ENCODE measurements around the gene EMILIN1. TPM values are rescaled to one million over a fixed set of nuclear protein-coding genes. Genes with fewer than 3 reads are reported as not detected.
"Not testable (repeated sequence)": the region's sequence is repeated elsewhere in the genome, so short reads cannot be mapped to it uniquely, and the experiment has no call there.

The EMILIN1 gene
- total RNA-seq, 1 donor from 2014 or later, result 0.30 TPM

DNA sequence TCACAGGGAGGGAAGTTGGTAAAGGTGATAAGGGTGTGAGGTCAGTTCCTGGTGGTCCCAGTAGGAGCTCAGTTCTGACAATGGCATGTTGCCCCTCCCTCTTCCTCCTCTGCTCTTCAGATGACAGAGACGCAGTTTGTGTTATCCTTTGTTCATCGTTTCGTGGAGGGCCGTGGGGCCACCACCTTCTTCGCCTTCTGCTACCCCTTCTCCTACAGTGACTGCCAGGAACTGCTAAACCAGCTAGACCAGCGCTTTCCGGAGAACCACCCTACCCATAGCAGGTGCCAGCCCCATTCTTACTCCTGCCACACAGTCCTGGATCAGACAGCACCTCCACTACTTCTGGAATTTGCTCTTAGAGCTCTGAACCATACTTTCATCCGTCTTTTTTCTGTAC lies 24.6 kb upstream of the EMILIN1 start:
- DNase-seq (ENCODE audit: low read depth), result no peak

GRCh38 chr2:27054721-27055120 lies 23.7 kb upstream of the EMILIN1 start:
- no peak for DNase-seq (ENCODE audit: low read depth)

DNA sequence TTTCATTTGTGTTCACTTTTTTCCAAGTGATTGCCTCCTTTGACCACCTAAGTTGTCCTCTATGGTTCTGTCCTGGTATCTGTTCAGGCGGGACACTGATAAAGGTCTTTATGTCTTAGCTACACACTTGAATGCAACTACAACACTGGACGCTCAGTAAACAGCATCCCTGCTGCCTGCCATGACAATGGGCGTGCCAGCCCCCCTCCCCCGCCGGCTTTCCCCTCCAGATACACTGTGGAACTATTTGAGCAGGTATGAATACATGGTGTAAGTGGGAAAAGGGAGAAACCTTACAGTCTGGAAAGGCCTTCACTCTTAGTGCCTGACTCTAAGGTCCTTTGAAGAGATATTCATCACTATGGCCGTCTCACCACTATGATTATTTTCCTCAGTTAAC lies 21.2 kb upstream of the EMILIN1 start:
- DNase-seq (ENCODE audit: low read depth), result no peak

DNA sequence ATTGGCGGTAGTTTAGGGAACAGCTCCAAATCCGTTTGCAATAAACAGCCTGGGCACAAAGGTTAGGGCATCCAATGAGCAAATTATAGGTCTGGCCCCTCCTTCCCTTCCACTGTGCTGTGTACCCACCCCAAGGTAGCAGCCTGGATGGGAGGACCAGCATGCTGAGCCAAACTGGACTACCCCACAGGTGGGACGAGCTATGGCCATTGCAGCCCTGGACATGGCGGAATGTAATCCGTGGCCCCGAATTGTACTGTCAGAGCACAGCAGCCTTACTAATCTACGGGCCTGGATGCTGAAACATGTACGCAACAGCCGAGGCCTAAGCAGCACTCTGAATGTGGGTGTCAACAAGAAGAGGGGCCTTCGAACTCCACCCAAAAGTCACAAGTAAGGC lies 20.2 kb upstream of the EMILIN1 start:
- no peak for DNase-seq (ENCODE audit: low read depth)

- DNase-seq (ENCODE audit: low read depth), result no peak
Observed at GRCh38 chr2:27059141-27059820, 19.1 kb upstream of the EMILIN1 start.

DNA sequence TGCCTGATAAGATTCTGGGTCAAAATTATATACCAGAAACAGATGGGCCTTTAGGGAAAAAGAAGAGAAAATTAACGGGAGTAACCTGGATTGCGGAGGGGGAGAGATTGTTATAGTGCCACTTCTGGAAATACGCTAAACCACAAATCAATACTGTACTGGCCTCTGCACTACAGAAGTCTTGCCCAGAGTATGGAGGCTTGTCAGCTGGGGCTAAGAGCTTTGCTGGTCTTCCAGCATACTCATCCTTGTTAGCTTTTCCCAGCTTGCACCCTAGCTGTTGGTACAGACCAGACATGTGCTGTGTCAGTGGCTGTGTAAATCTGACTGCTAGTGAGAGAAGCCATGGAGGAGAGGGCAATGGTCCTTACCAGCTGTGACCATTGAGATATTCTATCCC lies 18.1 kb upstream of the EMILIN1 start:
- no peak for DNase-seq (ENCODE audit: low read depth)

GRCh38 chr2:27065128-27065527 lies 13.3 kb upstream of the EMILIN1 start:
- no peak for DNase-seq (ENCODE audit: low read depth)

DNA sequence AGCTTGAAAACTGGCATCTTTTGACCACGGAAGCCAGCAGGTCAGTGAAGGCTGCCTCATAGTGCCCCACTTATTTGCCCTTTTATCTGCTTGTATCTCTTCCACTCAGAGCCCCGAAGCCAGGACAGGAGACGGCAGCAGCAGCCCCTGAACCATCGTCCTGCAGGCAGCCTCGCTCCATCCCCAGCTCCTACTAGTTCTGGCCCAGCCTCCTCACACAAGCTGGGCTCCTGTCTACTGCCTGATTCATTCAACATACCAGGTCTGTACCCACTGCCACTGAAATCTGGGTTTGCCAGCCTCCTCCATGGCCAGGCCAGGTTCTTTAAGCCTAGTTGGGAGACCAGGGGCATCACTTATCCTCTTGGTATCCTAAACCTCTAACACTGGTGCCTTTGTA lies 11.0 kb upstream of the EMILIN1 start:
- DNase-seq (ENCODE audit: low read depth), result no peak

DNA sequence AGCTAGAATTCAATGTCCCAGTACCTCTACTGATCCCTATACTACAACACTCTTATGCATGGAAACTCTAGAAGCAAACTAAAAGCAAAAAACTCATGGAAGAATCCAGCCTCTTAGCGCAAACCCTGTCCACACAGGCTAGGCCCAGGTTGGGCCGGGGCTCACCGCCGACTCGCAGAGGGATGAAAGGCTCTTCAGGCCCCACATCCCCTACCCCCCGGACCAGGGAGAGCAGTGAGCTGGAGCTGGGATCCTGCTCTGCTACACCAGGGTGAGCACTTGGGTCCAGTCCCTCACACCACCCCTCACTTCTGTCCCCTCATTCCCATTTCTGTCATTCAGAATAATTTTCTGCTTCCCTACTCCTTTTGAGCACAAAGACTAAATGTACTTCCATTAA lies 9.0 kb upstream of the EMILIN1 start:
- no peak for DNase-seq (ENCODE audit: low read depth)

DNA sequence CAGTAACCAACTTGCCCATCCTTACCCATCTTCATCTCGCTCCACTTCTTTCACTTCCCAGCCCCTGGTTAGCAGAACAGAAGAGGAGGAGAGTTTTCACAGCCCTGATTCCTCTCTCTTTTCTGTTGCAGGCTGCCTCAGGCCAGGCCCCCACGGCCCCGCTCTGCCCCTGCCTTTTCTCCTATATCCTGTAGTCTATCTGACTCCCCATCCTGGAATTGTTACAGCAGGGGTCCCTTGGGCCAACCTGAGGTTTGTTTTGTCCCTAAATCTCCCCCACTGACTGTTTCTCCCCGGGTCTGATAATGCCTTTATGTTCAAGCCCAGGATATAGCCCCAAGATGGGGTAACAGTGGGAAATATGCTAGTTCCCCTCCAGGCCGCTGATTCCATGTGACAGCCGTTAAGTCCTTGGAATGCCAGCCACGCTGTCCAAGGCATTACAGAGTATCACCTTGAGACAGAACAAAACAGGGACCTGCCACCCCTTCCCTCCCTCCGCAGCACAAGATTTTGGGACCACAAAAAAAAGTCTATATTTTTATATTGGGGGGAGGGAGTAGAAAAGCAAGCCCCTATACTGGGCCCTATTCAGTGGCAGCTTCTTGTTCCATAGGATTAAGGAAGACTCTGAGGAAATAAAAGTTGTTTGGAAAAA lies 8.3 kb upstream of the EMILIN1 start:
- DNase-seq (ENCODE audit: low read depth), result no peak

- DNase-seq (ENCODE audit: low read depth), result no peak
Observed at GRCh38 chr2:27070653-27071276, 7.7 kb upstream of the EMILIN1 start.

DNA sequence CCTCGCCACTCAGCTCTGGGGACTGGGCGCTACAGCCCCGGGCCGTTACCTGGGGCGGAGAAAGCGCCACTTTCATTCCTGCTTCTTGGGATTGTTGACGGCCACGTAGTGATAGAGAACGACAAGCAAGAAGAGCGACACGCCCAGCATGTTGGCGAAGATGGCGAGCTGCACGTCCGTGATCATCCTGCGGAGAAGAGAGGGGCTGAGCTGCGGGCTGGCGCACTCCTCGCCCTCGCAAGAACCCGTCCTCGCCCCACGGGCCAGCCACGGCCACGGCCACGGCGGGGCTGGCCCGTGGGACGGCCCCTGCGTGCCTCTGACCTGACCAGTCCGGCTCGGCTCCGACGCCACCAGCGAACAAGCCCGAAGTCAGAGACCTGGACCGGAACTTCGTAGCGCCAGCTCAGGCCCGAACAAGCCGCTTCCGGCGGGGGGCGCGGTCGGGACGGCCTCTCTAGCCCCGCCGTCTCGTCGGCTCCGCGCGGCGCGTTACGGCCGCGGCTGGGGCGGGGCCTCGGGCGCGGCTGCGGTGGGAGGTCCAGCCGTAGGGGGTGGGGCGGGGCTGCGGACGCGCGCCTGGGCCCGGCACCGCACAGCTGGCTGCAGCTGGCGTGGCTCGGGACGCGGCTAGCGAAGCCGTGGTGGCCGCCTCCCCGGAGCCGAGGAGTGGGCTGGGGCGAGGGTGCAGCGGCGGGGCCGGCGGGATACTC lies 7.0 kb upstream of the EMILIN1 start, which contains the start of gene OST4:
TSS of gene OST4 (minus strand) at position 378 of the 713 bp plus-strand sequence.
- DNase-seq (ENCODE audit: low read depth), result peak; percentile 76

DNA sequence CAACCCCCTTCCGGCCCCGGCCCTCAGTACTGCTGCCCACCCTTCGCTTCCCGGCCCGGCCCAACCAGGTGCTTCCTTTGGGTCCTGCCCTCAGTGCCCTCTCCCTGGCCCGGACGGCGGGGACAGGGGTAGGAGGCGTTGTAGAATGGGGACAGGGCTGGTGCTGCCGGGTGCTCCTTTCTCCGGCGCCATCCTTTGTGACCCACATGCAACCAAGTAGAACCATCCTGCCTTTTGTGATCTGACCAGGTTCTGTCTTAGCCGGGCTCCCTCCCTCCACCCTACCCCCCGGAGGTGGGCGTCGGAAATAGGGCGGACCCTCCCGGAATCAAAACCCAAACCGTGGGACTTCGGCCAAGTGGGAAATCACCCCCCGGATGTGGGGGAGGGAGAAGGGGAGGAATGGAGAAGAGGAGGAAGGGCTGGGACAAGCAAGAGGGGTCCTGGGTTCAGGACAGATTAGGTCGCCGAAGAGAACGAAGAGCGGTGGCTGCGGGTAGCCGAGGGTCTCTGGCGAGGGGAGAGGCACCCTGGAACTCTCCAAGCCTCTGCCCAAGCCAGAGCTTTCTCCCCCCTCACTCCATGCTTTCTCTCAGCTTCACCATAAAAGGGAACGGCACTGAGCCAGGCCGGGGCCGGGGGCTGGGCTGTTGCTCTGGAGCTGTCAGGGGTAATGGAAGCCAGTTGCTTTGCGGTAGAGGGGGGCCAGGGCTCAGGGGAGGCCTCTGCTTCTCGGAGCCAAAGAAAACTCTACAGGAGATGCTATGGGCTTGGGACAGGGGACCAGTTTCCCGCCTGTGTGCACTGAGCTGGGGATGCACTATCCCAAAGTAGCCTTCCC lies 6.2 kb upstream of the EMILIN1 start:
- peak; percentile 25 for DNase-seq (ENCODE audit: low read depth)

DNA sequence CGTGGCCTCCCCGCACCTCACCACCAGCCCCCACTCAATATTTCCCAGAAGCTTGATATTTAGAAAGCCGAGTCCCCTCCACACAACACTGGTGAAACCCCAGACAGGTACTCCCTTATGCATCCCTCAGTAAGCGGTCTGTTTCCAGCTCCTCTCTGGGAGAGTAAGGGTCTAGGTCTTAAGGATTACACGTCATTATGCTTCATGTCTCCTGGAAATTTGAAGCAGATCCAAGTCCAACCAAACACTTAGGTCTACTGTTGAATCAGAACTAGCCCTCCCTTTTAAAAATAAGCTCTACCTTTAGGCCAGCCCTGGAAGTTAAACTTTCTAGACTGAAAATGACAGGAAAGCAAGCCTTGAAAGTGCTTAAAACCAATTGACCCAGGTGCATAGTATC lies 5.5 kb upstream of the EMILIN1 start:
- no peak for DNase-seq (ENCODE audit: low read depth)

DNA sequence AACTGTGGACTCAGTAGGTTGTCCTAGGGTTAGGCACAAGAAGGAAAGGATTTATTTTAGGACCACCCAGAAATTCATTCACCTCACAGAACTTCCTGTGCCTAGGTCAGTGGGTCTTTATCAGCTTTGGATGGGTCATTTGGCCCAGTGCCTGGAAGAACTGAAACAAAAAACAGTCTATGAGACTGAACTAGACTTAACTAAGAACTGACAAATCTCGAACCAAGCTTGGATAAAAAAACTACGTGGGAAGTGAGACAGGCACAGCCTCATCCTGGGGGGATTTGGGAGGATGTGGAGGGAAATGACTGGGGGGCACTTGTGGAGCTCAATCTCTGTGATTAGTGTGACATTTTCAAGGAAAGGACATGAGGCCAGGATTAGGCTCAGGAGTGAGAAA lies 4.6 kb upstream of the EMILIN1 start:
- no peak for DNase-seq (ENCODE audit: low read depth)

DNA sequence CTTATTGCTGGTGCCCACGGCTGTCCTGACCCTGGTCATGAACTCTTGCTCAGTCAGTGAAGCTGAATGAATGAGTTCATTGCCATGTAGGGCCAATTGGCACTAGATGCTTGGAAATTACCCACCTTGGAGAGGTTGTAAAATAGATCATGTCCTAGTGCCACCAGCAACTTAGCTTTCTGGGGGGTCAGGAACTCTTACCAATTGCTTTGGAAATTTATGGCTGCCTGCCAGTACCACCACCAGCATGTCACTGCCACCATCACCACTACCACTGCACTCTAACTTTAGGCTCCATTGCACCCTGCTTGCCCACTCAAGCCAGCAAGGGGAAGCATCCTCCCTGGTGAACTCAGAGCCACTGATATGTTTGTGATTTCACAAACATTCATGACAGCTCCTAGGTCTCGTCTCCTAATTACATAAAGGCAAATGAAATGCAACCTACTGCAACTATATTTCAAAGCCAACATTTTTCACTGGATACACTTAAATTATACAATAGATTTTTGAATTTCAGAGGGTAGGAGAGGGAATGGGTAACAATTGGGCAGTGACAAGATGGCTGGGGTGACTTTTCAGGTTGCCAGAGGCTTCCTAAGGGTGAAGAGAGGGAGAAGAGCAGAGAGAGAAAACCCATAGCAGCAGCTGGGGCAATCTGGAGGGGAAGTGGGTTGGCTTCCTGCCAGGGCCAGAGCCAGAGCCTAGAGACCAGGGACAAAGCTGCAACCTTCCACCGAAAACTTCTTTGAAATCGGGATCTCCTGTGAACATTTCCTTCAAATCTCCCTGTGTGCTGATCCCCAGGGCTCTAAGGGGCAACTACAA lies 3.5 kb upstream of the EMILIN1 start:
- DNase-seq (ENCODE audit: low read depth), result no peak

- DNase-seq (ENCODE audit: low read depth), result not testable (repeated sequence)
Observed at GRCh38 chr2:27075566-27075871, 2.9 kb upstream of the EMILIN1 start.

DNA sequence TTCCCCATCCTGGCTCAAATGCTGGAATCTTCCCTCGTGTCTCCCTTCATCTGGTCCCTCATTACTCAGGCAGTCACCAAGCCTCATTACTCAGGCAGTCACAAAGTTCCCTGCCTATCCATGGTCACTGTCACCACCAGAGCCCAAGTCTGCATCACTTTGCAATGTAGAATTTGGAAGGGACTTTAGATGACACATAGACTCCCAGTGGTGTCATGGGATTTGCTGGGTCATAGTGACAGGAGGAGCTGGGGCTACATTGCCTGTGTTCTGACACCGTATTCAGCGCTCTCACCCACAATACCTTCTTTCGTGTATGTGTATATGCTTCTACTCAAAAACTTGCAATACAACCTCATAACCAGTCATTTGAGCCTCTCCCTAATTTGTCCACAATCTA lies 2.1 kb upstream of the EMILIN1 start:
- DNase-seq (ENCODE audit: low read depth), result no peak

- no peak for DNase-seq (ENCODE audit: low read depth)
Observed at GRCh38 chr2:27077231-27077630, 1.2 kb upstream of the EMILIN1 start.

DNA sequence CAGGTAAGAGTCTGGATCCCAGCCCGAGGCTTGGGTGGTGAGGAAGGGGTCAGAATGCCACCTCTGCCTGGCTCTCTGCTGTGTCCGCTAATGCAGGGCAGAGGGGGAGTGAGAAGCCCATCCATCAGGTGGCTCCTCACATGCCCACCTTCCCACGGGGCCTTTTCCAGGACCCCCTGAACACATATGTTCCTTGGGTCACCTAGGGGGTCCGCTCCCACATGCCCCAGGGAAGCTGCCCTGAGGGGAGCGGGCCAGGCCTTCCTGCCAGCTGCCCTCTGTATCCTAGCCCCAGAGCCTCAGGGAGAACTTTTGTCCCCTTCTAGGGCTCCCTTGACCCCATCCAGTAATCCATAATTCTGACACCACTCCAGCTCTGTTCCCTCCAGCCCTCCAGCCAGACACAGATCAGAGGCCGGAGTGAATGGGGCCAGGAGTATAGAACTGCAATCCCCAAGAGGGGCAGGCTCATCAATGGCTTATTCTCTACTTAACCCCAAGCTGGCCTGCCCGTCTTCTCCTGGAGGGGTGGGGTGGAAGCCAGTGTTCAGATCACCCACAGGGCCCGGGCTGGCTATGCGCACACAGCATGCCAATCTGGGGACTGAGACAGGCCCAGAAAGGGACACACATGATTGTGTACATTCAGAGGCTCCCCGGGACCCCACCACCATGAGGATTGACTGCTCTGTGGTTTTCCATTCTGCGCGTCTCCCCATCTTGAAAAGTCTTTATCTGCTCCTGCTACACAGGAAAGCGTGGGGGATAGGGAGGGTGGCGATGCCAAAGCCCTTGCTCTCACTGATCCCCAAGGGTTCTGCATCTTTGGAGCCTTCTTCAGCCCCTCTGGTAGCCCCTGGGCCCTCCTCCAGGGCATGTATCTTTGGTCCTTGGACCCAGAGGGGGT lies 1.1 kb downstream of the EMILIN1 start:
- no peak for DNase-seq (ENCODE audit: low read depth)
